Nephron progenitor cell (in vitro differentiated cells): ENCODE results near the gene NINL.

Experiments
- DNase-seq: peaks from one replicate; pipeline ENCODE4 v3.0.0; 2021
- H3K27ac Mint-ChIP-seq: 2 replicates; pipeline ENCODE4 v1.8.0; 2021; ENCODE audit warnings: mild to moderate bottlenecking, moderate library complexity, mixed read lengths
- H3K27me3 Mint-ChIP-seq: 2 replicates; pipeline ENCODE4 v1.8.0; 2021; ENCODE audit warnings: mild to moderate bottlenecking, low read depth, mixed read lengths; ENCODE audit not compliant: poor library complexity
- H3K36me3 Mint-ChIP-seq: 2 replicates; pipeline ENCODE4 v1.8.0; 2021; ENCODE audit warnings: low read depth, mixed read lengths
- H3K4me1 Mint-ChIP-seq: 2 replicates; pipeline ENCODE4 v1.8.0; 2021; ENCODE audit warnings: mixed read lengths
- H3K4me3 Mint-ChIP-seq: 2 replicates; pipeline ENCODE4 v1.8.0; 2021; ENCODE audit warnings: mild to moderate bottlenecking, moderate library complexity, mixed read lengths
- H3K9me3 Mint-ChIP-seq: 2 replicates; pipeline ENCODE4 v1.8.0; 2021; ENCODE audit warnings: mild to moderate bottlenecking, moderate library complexity, mixed read lengths
- CTCF ChIP-seq: fragments of 200-600 bp; sonication (generic); IDR thresholded peaks from 2 replicates; pipeline ENCODE4 v1.5.0; 2021; ENCODE audit warnings: antibody characterized with exemption

The NINL gene

GRCh38 chr20:25499031-25499430, 86.3 kb downstream of the NINL start:
- TF ChIP-seq CTCF = no peak
- no peak overlapping the region for H3K4me3 Mint-ChIP-seq
- H3K9me3 Mint-ChIP-seq = no peaks in the 10 kb centered on the region
- H3K4me1 Mint-ChIP-seq = no peaks in the 10 kb centered on the region
- peak overlapping the region; percentile 29 for H3K27ac Mint-ChIP-seq
- no peaks in the 10 kb centered on the region for H3K27me3 Mint-ChIP-seq
- peaks cover 29% of the 10 kb centered on the region for H3K36me3 Mint-ChIP-seq
- no peak for DNase-seq

- Mint-ChIP-seq H3K27me3 (no peaks in the 10 kb centered on the region), H3K36me3 (peaks cover 32% of the 10 kb centered on the region), H3K9me3 (no peaks in the 10 kb centered on the region), H3K27ac (no peak overlapping the region), H3K4me3 (no peak overlapping the region), H3K4me1 (no peaks in the 10 kb centered on the region)
- DNase-seq = no peak
- no peak for TF ChIP-seq CTCF
Measured at GRCh38 chr20:25498280-25498606, 87.1 kb downstream of the NINL start.

- H3K27me3 Mint-ChIP-seq = no peaks in the 10 kb centered on the region
- DNase-seq = no peak
- TF ChIP-seq CTCF = no peak
- H3K4me1 Mint-ChIP-seq = no peaks in the 10 kb centered on the region
- H3K4me3 Mint-ChIP-seq = no peak overlapping the region
- peaks cover 31% of the 10 kb centered on the region for H3K36me3 Mint-ChIP-seq
- no peak overlapping the region for H3K27ac Mint-ChIP-seq
- no peaks in the 10 kb centered on the region for H3K9me3 Mint-ChIP-seq
Measured at GRCh38 chr20:25497586-25498279, 87.6 kb downstream of the NINL start.

- H3K27me3 Mint-ChIP-seq = no peaks in the 10 kb centered on the region
- H3K27ac Mint-ChIP-seq = no peak overlapping the region
- no peak for TF ChIP-seq CTCF
- no peaks in the 10 kb centered on the region for H3K4me1 Mint-ChIP-seq
- no peaks in the 10 kb centered on the region for H3K9me3 Mint-ChIP-seq
- peaks cover 27% of the 10 kb centered on the region for H3K36me3 Mint-ChIP-seq
- no peak overlapping the region for H3K4me3 Mint-ChIP-seq
- no peak for DNase-seq
Measured at GRCh38 chr20:25496968-25497401, 88.3 kb downstream of the NINL start.

GRCh38 chr20:25496165-25496967, 89.0 kb downstream of the NINL start:
- Mint-ChIP-seq H3K27ac (no peak overlapping the region), H3K4me1 (no peaks in the 10 kb centered on the region), H3K9me3 (no peaks in the 10 kb centered on the region), H3K27me3 (no peaks in the 10 kb centered on the region), H3K4me3 (no peak overlapping the region), H3K36me3 (peaks cover 29% of the 10 kb centered on the region)
- DNase-seq = no peak
- TF ChIP-seq CTCF = no peak
